Erythroblast (primary cell): Measurements from ENCODE around the gene CMTM2.

Experiments
- GATA1 ChIP-seq: IDR thresholded peaks from 2 replicates; pipeline ENCODE4 v1.6.1; 2011; ENCODE audit warnings: low read depth, mild to moderate bottlenecking, control low read depth, low read length, moderate library complexity
- POLR2A ChIP-seq: IDR thresholded peaks from 2 replicates; pipeline ENCODE4 v1.6.1; 2011; ENCODE audit warnings: mild to moderate bottlenecking, low read length

DNA sequence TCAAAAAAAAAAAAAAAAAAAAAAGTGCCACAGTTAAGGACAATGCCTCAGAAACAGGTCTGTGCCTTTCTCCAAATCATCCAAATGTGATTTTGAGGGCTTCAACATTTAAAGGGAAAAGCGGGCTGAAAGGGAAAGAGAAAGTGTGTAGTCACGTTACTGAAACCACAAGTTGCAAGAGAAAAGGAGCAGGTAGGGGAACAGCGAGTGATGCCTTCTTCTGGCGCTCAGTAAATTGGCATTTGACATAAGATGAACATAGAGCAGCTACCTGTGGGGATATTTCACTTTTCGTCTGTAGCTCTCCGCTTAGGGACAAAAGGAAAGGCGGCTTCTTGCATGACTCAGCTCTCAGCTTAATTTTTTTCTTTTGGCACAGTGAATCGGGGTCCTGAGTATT is 11.1 kb downstream of the CMTM2 start:
- TF ChIP-seq POLR2A: no peak
- TF ChIP-seq GATA1: no peak
